Glomerular endothelial cell (primary cell): ENCODE measurements around the gene HEPN1. TPM values are rescaled to one million over a fixed set of nuclear protein-coding genes. Genes with fewer than 3 reads are reported as not detected.

Source experiments
- total RNA-seq: library from RNA; depleted of rRNA; stranded (reverse); fragments of >200 nt; gene quantifications from 2 replicates; pipeline ENCODE4 v1.2.3, GENCODE V29; 2015

Gene HEPN1
- total RNA-seq, 1 donor from 2014 or later, result 0.18 TPM

Other genes with a start within 250 kb of the HEPN1 start
- gene SIAE, start 245.5 kb upstream of the HEPN1 start, total RNA-seq, result 39.5 and 53.8 TPM in 2 replicates
- gene SPA17, start 245.3 kb upstream of the HEPN1 start, total RNA-seq, result 6.9 and 11.1 TPM in 2 replicates
- 10.6 and 14.4 TPM in 2 replicates for gene NRGN, start 179.3 kb upstream of the HEPN1 start, total RNA-seq
- 1.1 TPM in 1 of 2 replicates, not detected in the other for gene VSIG2, start 167.0 kb upstream of the HEPN1 start, total RNA-seq
- gene ESAM, start 157.0 kb upstream of the HEPN1 start, total RNA-seq, result 297 and 465 TPM in 2 replicates
- gene MSANTD2, start 118.8 kb upstream of the HEPN1 start, total RNA-seq, result 10.1 and 17.4 TPM in 2 replicates
- gene ROBO3, start 53.8 kb upstream of the HEPN1 start, total RNA-seq, result 9.7 and 11.2 TPM in 2 replicates
- gene ROBO4, start 21.4 kb upstream of the HEPN1 start, total RNA-seq, result 605 and 785 TPM in 2 replicates
- not detected in 2 replicates for gene HEPACAM, start 16.8 kb downstream of the HEPN1 start, total RNA-seq
- gene CCDC15, start 35.0 kb downstream of the HEPN1 start, total RNA-seq, result 2.0 and 2.5 TPM in 2 replicates
- 0.70 and 6.9 TPM in 2 replicates for gene SLC37A2, start 144.1 kb downstream of the HEPN1 start, total RNA-seq
- gene TMEM218, start 192.4 kb downstream of the HEPN1 start, total RNA-seq, result 22.5 and 23.3 TPM in 2 replicates
- gene PKNOX2, start 245.5 kb downstream of the HEPN1 start, total RNA-seq, result 0.29 and 0.76 TPM in 2 replicates